ENCODE results near the gene ZNF566.

GRCh38 chr19:36404498-36404897 is 84.9 kb downstream of the ZNF566 start:
- TF ChIP-seq CTCF (IDR thresholded peaks at IDR 0.05) (no peak), EZH2phosphoT487 (IDR thresholded peaks at IDR 0.05) (no peak), EZH2 (IDR thresholded peaks at IDR 0.05) (no peak)

Data from neural progenitor cell (in vitro differentiated cells).